OCI-LY1 (cell line): Measurements from ENCODE around the gene FMO2.

Experiments used
- H2AFZ ChIP-seq: fragments of 200-600 bp; sonication (generic), shearing (Covaris generic); 2 replicates; pipeline ENCODE4 v1.6.0; 2014; ENCODE audit warnings: antibody characterized with exemption, mild to moderate bottlenecking, low read length
- H3F3A ChIP-seq: fragments of 200-600 bp; sonication (generic), shearing (Covaris generic); 2 replicates; pipeline ENCODE4 v1.6.0; 2014; ENCODE audit warnings: mild to moderate bottlenecking, antibody characterized with exemption, low read length, moderate library complexity; ENCODE audit not compliant: insufficient read depth
- H3K27ac ChIP-seq: fragments of 200-600 bp; sonication (generic); 2 replicates; pipeline ENCODE4 v1.5.1; 2014; ENCODE audit warnings: low read length, mixed run types, mild to moderate bottlenecking, low read depth; ENCODE audit not compliant: poor library complexity, severe bottlenecking
- H3K27me3 ChIP-seq: fragments of 200-600 bp; sonication (generic); 2 replicates; pipeline ENCODE4 v1.6.0; 2014; ENCODE audit warnings: antibody characterized with exemption, mild to moderate bottlenecking, low read length, moderate library complexity; ENCODE audit not compliant: insufficient read depth
- H3K36me3 ChIP-seq: fragments of 200-600 bp; sonication (generic); 2 replicates; pipeline ENCODE4 v1.6.1; 2014; ENCODE audit warnings: mild to moderate bottlenecking, antibody characterized with exemption, low read length, moderate library complexity, mixed read lengths; ENCODE audit not compliant: insufficient read depth
- H3K4me1 ChIP-seq: fragments of 200-600 bp; sonication (generic); 2 replicates; pipeline ENCODE4 v1.5.1; 2014; ENCODE audit warnings: mild to moderate bottlenecking, low read length, moderate library complexity; ENCODE audit not compliant: insufficient read depth, severe bottlenecking
- H3K4me2 ChIP-seq: fragments of 200-600 bp; sonication (generic), shearing (Covaris generic); 2 replicates; pipeline ENCODE4 v1.6.1; 2014; ENCODE audit warnings: low read length
- H3K4me3 ChIP-seq: fragments of 200-600 bp; sonication (generic); 2 replicates; pipeline ENCODE4 v1.5.1; 2014; ENCODE audit warnings: low read length, low read depth, mild to moderate bottlenecking, mixed read lengths; ENCODE audit not compliant: poor library complexity, severe bottlenecking
- H3K79me2 ChIP-seq: fragments of 200-600 bp; shearing (Covaris generic); 2 replicates; pipeline ENCODE4 v1.6.1; 2016; ENCODE audit warnings: mixed run types, low read length, mixed read lengths; ENCODE audit not compliant: insufficient read depth
- H3K9ac ChIP-seq: fragments of 200-600 bp; sonication (generic), shearing (Covaris generic); 2 replicates; pipeline ENCODE4 v1.6.1; 2014; ENCODE audit warnings: mild to moderate bottlenecking, low read length, mixed read lengths
- H3K9me2 ChIP-seq: fragments of 200-600 bp; sonication (generic), shearing (Covaris generic); 2 replicates; pipeline ENCODE4 v1.6.1; 2014; ENCODE audit warnings: low read depth, mild to moderate bottlenecking, low read length, mixed read lengths
- H3K9me3 ChIP-seq: fragments of 200-600 bp; shearing (Covaris generic); 2 replicates; pipeline ENCODE4 v1.6.1; 2014; ENCODE audit warnings: low read length, mixed read lengths
- H4K20me1 ChIP-seq: fragments of 200-600 bp; sonication (generic), shearing (Covaris generic); 2 replicates; pipeline ENCODE4 v1.6.0; 2016; ENCODE audit warnings: mild to moderate bottlenecking, low read length; ENCODE audit not compliant: insufficient read depth
- EZH2 ChIP-seq: fragments of 200-600 bp; sonication (generic), shearing (Covaris generic); IDR thresholded peaks from 2 replicates; pipeline ENCODE4 v1.8.0; 2017; ENCODE audit warnings: borderline replicate concordance, mixed run types, mild to moderate bottlenecking, antibody characterized with exemption, low read length, moderate library complexity, mixed read lengths
- TF ChIP-seq, protein P1 (sequence below): fragments of 200-600 bp; sonication (generic), shearing (Covaris generic); IDR thresholded peaks from 2 replicates; pipeline ENCODE4 v1.5.1; 2017; ENCODE audit warnings: mild to moderate bottlenecking, antibody characterized with exemption, low read length, moderate library complexity, mixed read lengths

FMO2 gene

DNA sequence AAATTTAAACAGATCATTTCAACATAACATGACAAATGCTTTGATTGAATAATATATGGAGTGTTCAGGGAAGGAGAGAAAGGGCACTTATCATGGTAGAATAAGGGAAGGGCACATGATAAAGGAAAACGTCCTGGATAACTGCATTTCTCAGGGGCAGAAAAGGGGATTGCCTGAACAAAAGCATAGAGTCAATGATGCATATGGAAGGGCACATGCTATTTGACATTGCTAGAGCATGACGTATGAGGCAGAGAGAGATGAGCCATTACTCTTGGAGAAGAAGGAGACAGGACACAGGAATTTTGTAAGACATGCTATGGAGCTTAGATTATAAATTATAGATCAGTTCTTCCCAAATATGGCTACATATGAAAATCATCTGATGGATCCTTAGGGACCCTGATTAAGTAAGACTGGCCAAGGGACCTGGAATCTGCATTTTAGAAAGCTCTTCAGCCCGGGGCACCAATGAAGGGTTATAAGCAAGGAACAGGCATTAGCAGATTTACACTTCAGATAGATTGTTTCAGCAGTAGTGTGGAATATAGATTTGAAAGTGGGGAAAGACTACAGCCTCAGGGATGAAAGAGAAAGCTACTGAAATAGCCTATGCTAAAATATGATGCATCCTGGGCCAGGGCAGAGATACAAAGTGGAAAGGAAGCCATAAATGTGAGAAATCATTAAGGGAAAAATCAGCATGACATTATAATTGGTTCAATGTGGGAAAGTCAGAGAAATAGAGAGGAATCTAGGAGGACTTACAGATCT is 21.3 kb downstream of the FMO2 start:
- Histone ChIP-seq H3K9me2 (no peaks in the 10 kb centered on the region), H4K20me1 (no peaks in the 10 kb centered on the region), H2AFZ (no peak overlapping the region), H3K27me3 (no peaks in the 10 kb centered on the region), H3K79me2 (no peaks in the 10 kb centered on the region), H3K4me1 (no peaks in the 10 kb centered on the region), H3K27ac (no peak overlapping the region), H3K4me2 (no peak overlapping the region), H3F3A (no peaks in the 10 kb centered on the region), H3K9me3 (no peaks in the 10 kb centered on the region), H3K4me3 (no peak overlapping the region), H3K9ac (no peak overlapping the region), H3K36me3 (no peaks in the 10 kb centered on the region)
- TF ChIP-seq, protein P1, sequence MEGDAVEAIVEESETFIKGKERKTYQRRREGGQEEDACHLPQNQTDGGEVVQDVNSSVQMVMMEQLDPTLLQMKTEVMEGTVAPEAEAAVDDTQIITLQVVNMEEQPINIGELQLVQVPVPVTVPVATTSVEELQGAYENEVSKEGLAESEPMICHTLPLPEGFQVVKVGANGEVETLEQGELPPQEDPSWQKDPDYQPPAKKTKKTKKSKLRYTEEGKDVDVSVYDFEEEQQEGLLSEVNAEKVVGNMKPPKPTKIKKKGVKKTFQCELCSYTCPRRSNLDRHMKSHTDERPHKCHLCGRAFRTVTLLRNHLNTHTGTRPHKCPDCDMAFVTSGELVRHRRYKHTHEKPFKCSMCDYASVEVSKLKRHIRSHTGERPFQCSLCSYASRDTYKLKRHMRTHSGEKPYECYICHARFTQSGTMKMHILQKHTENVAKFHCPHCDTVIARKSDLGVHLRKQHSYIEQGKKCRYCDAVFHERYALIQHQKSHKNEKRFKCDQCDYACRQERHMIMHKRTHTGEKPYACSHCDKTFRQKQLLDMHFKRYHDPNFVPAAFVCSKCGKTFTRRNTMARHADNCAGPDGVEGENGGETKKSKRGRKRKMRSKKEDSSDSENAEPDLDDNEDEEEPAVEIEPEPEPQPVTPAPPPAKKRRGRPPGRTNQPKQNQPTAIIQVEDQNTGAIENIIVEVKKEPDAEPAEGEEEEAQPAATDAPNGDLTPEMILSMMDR: no peak
- TF ChIP-seq EZH2: no peak

DNA sequence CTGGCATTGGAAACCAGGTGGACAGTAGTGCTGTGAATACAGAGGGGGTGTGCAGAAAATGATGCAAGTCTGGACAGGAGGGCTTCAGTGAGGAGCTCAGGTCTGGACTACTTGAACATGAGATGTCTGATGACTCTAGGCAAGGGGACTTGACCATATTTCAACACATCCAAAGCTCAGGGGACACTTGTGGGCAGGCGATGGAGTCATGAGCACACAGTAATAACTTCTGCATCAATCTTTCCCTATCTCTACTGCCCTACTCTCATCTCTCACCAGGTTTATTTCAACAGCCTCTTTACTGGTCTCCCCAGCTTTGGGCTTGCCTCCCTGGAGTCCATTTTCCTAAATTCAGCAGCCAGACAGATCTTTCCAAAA is 21.9 kb downstream of the FMO2 start:
- Histone ChIP-seq H3K27me3 (no peaks in the 10 kb centered on the region), H3K36me3 (no peaks in the 10 kb centered on the region), H3K27ac (no peak overlapping the region), H3F3A (no peaks in the 10 kb centered on the region), H3K9me3 (no peaks in the 10 kb centered on the region), H3K4me2 (no peak overlapping the region), H3K79me2 (no peaks in the 10 kb centered on the region), H3K9me2 (no peaks in the 10 kb centered on the region), H2AFZ (no peak overlapping the region), H3K4me3 (no peak overlapping the region), H3K9ac (no peak overlapping the region), H3K4me1 (no peaks in the 10 kb centered on the region), H4K20me1 (no peaks in the 10 kb centered on the region)
- TF ChIP-seq EZH2: no peak
- TF ChIP-seq, protein P1: no peak

DNA sequence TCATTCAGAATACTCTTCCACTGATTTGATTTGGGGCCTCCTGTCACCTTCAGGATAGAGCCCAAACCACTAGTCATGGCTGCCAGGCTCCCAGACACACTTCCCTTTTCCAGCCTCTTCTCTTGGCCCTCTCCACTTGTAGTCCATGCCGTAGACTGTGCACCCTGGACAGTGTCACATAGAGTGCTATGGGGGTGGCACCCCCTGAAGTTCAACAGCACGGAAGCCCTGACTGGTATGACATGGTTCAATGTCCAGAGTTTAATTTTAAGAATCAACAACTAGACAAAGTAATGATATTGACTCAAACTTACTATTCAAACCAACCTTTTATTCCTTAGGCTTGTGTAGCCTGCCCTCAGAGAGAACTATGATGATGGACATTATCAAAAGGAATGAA is 22.3 kb downstream of the FMO2 start:
- TF ChIP-seq, protein P1: no peak
- TF ChIP-seq EZH2: no peak
- Histone ChIP-seq H3K9me3 (no peaks in the 10 kb centered on the region), H3K4me1 (no peaks in the 10 kb centered on the region), H3K4me2 (no peak overlapping the region), H3F3A (no peaks in the 10 kb centered on the region), H3K9ac (no peak overlapping the region), H4K20me1 (no peaks in the 10 kb centered on the region), H3K27ac (no peak overlapping the region), H3K79me2 (no peaks in the 10 kb centered on the region), H3K27me3 (no peaks in the 10 kb centered on the region), H3K4me3 (no peak overlapping the region), H3K9me2 (no peaks in the 10 kb centered on the region), H3K36me3 (no peaks in the 10 kb centered on the region), H2AFZ (no peak overlapping the region)
